Spleen (tissue), 7 donors: ENCODE measurements around the gene SLAIN2.

ENCODE experiments used
- CTCF ChIP-seq, 11 experiments: fragments of 200-600 bp in 7 of 11; fragments of 450-650 bp in 4 of 11; sonication (generic) in 4 of 11; IDR thresholded peaks in 8 of 11; conservative IDR thresholded peaks in 3 of 11; 1 replicate in 7 of 11; 2 replicates in 4 of 11; pipeline versions ENCODE4 v1.4.0 to v1.8.0; 2016 to 2021; ENCODE audit warnings: antibody characterized with exemption in 11 of 11, inconsistent platforms in 4 of 11, mild to moderate bottlenecking in 1 of 11
- POLR2A ChIP-seq, 3 donors: fragments of 450-650 bp; IDR thresholded peaks; one replicate each; pipeline ENCODE4 v1.5.1; 2017; ENCODE audit warnings: antibody characterized with exemption in 3 of 3, mild to moderate bottlenecking in 1 of 3
- donor health status: DM: no; HTN: no; CAD: no; lungs with moderate emphysema.
- donor health status: DM: no; HTN: no; CAD: no.
- donor health status: DM: no; HTN: no; CAD: no.

GRCh38 chr4:48470137-48470536, 128.8 kb downstream of the SLAIN2 start:
- TF ChIP-seq CTCF (IDR thresholded peaks at IDR 0.05 in 8 of 11, conservative IDR thresholded peaks at IDR 0.05 in 3 of 11), result no peak
- no peak for TF ChIP-seq POLR2A (IDR thresholded peaks at IDR 0.05)
